SHP77 treated with DMSO at 0.1 percent for 48 hours (cell line): ENCODE measurements around the gene CLASP1.

Experiments used
- DNase-seq: peaks from one replicate; lab custom pipeline; 2025; lab: John Stamatoyannopoulos, UW

The CLASP1 gene

DNA sequence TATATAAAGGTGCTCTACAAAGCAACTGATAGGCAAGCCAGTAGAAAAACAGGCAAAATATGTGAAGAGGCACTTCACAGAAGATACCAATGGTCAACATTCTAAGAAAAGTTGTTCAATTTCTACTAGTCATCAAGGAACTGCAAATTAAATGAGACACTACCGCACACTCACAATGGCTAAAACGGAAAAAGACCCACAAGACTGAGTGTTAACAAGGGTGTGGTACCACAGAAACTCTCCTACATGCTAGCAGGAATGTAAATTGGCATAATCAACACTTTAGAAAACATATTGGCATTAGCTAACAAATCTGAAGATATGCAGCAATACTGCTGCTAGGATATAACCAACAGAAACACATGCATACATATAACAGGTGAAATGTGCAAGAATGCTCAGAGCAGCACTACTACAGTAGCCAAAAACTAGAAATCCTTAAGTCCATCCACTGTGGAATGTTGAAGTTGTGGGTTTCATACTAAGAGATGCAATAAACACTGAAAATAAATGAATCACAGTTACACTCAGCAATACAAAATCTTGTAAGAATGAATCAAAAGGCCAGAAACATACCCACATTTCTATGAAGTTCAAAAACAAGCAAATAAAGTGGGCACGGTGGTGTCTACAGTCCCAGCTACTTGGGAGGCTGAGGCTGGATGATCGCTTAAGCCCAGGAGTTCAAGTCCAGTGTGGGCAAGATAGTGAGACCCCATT is 109.4 kb downstream of the CLASP1 start:
- no peak for DNase-seq

DNA sequence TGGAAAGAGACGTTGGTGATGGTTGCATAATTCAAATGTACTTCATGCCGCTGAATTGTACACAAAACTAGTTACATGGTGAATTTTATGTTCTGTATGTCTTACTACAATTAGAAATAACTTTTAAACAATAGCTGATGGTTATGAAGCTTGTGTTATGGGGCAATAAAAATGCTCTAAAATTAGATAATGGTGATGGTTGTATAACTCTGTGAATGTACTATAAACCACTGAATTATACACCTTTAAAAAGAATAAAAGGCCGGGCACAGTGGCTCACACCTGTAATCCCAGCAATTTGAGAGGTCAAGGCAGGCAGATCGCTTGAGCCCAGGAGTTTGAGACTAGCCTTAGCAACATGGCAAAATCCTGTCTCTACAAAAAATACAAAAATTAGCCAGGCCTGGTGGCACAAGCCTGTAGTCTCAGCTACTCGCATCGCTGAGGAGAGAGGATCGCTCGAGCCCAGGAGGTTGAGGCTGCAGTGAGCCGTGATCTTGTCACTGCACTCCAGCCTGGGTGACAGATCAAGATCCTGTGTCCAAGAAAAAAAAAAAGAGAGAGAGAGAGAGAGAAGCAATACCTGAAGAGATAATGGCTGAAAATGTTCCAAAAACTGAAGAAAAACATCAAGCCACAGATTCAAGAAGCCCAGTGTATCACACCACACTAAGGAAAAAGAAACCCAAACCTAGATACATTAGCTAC is 112.3 kb downstream of the CLASP1 start:
- no peak for DNase-seq

DNA sequence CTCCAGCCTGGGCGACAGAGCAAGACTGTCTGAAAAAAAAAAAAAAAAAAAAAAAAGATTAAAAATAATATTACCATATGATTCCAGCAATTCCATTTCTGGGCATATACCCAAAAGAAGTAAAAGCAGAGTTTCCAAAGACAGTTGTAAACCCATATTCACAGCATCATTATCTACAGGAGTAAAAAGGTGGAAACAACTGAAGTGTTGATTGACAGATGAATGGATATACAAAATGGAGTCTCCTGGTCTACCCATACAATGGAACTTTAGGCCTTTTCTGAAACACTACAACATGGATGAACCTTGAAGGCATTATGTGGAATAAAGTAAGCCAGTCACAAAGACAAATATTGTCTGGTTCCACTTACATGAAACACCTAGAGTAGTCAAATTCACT is 112.9 kb downstream of the CLASP1 start:
- no peak for DNase-seq

DNA sequence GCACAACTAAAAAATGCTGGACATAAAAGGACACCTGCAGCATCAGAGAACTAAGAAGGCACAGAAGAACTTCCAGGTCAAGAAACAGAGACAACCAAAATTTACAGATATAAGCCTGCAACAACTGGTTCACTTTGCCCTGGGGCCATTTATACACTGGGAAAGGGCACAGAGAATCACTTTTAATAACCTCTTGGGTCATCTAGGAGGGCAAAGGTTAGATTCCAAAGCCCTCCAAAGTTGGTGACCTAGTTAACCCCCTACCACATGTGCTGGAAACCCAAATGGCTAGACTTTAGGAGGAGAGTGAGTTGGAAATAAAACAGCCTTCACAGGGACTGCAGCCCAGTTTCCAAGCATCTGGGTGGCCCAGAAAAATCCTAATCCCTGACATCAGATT is 115.3 kb downstream of the CLASP1 start:
- DNase-seq: no peak

DNA sequence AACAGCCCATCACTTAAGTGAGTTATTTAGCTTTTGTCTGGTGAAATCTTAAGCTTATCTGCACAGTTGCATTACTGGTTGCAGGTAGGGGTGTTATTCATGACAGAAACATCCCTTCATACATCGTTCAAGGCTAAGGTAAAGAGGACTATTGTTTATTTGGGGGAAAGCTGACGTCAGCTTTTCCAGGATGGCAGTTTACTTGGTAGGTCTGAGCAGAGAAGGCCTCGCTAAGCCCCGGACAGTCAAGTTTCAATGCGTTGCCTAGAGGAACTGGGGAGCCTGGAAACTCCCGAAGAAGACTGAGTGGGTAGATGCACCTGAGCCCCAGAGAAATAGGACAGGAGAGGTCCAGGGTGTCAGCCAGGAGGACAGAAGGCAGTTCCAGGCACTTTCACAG is 116.4 kb downstream of the CLASP1 start:
- DNase-seq: peak; percentile 11

DNA sequence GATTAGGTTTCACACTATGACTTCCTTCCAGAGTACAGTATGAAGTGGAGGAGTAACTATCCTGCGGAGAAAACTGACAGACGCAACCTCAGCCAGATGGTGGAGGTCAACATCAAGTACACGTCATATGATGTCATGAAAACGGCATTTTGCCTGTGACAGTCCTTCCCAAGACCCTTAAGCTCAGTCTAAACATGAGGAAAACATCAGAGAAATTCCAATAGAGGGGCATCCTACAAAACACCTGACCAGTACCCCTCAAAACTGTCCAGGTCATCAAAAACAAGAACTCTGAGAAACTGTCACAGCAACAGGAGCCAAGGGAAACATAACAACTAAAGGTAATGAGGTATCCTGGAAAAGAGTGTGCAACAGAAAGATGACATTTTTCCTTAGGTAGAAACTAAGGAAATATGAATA is 116.9 kb downstream of the CLASP1 start:
- DNase-seq: peak; percentile 15

DNA sequence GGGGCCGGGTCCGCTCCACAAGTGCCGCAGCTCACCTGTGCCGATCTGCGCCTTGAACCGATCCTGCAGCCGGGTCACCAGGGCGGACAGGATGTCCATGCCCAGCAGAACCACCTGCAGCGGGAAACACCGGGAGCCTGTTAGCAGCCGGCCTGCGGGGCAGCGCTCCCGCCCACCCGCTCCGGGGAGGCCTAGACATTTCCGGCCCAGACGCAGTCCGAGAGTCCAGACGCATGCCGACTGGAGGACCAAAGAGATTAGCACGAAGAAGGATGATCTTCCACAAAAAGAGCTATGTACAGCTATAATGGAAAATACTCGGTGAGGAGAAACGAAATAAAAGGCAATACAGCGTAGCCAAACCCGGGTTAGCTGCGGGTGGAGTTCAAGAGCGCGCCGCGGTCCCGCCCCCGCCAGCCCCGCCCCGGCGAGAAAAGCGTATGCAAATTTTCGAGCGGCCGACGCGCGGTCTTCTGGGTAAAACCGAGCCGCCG is 119.0 kb downstream of the CLASP1 start:
- peak; percentile 69 for DNase-seq

DNA sequence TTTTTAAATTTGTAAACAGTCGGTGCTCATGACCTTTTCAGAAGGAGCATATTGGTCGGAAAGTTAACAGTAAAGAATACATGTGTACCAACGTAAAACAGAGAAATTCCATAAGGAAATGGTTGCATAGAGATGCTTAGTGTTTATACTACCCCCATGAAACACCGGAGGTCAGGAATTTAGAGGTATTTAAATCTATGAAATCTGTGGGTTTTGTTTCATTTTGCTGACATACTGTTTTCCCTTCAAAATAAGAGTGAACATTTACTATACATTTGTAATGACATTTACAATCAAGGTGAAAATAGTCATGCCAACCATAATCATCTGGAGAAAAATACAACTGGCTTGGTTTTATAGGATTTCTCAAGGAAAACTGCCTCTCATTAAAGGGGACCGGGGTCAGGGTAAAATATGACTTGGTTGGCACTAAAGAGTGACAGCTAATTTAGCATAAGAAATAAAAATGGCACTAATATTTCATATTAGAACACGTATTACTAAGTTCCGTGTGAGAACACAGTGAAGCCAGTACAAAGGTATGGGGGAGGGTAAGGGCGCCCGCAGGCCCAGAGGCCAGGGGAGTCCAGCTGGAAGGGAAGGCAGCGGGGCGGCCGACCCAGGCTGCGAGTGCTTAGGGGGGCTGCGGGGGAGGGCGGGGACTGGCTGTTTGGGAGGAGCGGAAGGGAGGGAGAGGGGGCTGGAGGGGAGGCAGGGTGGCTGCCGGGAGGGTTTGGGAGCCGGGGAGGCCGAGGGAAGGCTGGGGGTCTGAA is 119.6 kb downstream of the CLASP1 start:
- no peak for DNase-seq

DNA sequence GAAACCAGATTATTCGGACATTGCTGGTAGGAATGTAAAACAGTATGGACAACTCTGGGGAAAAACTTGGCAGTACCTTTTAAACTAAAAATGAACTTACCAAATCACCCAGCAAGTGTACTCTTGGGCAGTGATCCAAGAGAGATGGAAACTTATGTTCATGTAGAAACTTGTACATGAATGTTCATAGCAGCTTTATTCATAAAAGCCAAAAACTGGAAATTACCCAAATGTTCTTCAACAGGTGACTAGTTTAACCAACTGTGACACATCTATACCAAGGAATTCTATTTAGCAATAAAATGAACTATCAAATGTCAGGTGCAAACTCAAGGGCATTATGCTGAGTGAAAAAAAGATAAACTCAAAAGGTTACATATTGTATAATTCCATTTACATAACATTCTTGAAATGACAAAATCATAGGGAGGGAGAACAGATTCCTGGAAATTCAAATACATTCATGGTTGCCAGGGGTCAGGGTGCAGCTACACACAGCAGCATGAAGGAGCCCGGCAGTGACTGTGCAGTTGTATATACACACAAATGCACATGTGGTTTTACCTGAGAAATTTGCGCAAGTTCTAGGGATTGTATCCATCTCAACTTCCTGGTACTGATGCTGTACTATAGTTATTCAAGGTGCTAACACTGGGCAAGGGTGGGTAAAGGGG is 122.1 kb downstream of the CLASP1 start:
- no peak for DNase-seq

DNA sequence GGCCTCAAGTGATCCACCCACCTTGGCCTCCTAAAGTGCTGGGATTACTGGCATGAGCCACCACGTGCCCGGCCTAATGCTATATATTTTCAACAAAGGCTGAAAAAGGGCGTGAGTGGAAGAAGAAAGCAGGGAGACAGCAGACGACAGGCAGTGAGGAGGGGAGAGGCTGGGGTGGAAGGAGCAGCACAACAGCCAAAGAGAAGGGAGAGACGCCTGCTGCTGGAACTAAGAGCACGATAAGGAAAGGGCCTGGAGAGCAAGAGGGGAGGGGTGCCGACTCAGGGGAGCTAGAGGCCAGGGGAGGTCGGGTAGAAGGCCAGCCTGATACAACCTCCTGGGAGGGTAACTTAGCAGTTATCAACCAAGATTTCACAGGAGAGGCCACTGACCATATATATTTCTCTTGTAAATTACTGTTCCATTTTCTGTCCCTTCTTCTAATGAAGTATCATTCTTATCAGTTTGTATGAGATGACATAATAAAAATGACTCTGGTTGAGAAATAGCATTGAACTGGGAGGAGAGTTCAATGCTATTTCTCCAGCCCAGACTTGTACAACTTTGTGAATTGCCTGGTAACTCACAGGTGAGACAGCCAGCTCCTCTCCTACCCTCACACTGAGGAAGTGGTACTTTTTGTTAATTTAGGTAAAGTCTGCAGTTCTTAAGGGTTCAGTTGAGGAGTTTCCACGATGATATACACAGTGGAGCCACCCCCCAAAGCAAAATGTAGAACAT is 124.4 kb downstream of the CLASP1 start:
- DNase-seq: no peak

DNA sequence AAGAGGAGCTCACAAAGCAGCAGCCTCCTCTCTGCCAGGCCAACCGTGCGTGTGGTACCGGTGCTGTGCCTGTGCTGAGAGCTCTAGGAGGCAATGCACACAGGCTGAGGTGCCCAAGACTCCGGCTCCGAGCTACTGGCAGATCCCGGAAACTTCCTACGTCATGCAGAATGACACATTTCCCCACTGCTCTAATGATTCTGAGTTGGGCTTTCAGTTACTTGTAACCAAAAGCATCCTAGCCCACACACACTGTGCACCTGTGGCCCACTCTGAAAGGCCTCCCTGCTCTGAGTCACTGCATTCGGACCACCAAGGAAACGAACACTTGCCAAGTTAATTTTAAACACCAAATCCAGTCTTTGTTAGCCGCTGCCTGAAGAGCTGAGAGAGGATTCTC is 127.9 kb downstream of the CLASP1 start:
- DNase-seq: no peak

DNA sequence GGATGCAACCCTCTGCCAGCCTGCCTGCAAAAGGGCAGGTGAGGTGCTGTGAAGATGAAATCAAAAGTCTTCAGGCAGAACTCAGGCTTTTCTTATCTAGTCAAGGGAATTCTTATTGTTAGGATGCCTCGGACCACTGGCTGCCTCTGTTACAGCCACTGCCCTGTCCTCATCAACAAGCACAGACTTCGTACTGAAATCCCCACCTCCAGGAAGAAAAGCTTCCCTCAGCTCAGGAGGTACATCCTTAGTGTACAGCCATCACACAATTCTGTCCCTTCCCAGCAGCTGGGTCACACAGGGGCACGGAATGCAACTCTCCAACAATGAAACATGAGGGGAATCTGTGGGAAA is 128.6 kb downstream of the CLASP1 start:
- no peak for DNase-seq

DNA sequence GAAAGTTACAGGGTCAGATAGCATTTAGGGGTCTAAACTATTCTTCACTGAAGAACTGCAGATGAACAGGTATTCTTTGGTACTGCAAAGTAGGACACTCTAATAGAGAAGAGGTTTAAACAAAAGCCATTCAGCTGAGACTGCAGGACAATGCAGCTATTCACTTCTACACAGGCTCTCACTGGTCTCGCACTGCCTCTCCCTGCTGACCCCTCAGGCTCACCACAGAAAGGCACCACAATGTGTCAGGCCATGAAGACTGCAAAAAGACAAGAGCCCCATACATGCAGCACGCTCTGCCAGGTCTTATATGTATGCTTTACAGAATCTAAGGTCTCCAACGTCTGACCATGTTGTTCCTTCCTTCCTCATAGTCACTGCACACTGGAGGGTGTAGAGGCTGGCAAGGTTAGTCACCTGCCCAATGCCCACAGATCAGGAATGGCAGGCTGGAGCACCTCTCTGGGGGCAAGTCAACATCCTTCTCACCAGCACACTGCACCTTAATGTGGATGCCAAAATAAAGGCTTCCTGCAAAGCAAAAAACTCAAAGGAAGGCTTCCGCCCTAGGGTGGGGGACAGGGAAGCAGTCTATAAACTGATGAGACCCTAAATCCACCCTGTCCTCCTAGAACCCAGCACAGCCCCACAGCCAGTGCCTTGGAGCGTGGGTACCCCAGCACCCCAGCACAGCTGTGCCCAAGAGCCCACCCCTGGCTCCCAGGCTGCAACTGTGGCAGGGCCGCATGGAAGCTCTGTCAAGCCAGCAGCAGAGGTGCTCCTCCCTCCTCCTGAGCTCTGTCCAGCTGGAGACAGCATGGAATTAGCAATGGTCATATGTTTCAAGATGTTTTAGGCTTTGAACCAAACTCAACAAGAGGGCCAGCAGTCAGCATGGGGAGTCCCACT is 129.3 kb downstream of the CLASP1 start:
- DNase-seq: no peak

DNA sequence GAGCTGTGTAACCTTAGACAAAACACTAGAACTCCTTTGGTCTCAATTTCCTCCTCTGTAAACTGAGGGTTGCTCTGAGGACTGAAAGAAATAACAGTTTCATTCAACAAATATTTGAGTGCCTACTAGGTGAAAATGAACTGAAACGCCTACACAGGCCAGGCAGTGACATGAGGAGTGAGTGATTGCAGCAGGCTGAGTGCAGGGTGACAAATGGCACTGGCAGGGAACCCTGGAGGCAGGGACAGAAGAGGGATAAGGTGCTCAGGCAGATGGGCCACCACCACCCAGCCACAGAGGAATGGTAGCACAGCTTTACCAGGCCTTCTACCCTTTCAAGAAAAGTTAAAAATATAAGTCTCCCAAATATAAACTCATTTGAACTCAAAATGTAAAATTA is 130.1 kb downstream of the CLASP1 start:
- DNase-seq: no peak

DNA sequence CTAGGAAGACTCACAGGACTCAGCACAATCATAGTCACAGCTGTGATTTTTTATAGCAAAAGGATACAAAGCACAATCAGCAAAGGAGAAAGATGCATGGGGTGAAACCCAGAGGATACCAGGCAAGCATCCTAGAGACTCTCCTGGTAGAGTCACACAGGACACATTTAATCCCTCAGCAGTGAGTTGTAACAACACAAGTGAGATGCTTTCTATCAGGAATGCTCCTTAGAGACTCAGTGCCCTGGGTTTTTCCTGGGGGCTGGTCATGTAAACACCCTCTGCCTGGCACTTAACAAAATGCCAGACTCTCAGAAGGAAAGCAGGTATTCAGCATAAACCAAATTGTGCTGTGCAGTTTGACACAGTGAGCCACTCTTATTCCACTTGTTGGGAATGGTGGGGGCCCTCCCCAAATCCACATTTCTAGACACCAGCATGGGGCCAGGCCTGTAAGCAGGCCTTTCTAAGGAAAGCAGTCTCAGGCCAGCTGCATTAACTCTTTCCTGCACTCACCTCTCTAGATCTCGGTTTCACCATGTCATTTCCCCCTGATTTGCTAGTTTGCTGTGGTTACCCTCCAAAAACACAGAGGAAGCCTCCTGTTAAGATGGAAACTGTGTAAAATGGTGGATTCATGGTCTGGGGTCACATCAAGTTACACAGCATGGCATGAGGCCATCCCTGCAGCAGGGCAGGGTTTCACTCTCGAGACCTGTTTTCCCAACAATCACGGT is 135.5 kb downstream of the CLASP1 start:
- DNase-seq: no peak

DNA sequence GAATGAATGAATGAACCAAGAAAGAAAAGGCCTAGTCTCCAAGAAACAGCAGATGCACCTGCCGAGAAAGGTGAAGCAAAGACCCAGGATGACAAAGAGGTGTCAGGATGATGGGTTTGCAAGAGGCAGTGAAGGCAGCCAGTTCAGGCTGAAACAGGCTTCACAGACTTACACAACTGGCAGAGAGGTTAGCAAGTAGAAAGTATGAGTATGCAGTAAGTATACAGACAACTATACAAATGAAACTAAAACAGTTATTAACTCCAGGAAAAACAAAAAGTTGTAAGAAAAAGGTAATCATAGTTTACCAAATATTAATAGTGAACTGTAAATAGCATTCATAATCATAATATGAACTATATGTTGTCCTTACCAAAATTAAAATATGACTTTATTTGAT is 138.4 kb downstream of the CLASP1 start:
- no peak for DNase-seq

DNA sequence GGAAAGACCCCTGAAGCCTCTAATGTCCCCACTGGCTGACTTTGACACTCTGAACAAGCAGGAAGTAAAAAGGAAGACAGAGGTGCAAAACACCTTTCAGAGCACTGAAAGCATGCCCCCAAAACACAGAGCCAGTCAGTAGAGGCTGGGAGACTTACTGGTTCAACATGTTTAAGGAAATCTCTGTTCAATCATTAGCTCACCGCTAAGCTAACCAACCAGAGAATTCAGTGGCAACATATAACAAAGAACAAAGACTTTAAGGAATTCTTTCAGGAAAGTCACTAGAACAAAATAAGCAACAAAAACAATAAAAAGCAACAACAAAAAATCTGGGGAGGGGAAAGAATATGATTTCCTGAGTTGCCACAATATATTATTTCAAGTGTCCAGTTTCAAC is 142.6 kb downstream of the CLASP1 start:
- no peak for DNase-seq

DNA sequence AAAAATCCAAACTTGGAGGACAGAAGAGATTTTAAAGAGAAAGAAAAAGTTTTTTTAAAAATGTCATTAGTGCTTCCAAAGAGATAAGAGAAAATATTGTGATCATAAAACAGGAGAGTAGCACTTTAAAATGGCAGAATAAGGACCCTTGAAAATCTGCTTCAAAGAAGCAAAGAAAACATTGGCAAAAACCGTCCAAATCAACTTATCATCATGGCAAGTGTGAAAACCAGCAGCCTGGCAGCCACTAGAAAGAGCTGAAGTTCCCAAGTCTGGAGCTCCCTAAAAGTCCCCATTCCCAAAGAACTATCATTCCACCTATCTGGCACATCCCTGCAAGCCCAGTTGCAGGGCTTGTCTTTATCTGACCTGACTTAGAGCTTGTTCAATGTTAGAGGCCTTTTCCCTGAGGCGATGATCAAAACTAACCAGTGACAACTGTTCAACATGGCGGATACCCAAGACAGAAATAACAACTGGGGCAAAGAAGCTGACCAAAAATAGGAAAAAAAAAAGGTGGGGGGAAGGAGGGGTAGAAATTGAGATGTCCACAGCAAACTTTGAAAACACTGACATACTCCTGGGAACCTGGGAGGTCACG is 143.2 kb downstream of the CLASP1 start:
- DNase-seq: no peak

DNA sequence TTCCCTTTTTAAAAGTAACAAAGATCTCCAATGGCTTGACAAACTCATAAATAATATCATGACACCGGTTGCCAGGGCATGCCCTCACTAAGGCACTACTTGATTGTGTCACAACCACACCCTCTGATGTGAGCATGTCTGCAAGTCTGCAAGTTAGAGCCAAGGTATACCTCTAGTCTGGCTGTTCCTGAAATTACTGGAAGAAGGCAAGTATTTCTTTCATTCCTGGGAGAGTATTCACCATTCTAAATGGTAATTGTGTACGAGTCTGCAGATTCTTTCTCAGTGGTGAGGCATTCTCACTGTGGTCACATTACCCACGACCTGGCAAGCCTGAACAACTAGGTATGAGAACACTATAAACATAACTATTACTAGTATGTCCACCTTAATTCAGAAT is 144.3 kb downstream of the CLASP1 start:
- DNase-seq: no peak

DNA sequence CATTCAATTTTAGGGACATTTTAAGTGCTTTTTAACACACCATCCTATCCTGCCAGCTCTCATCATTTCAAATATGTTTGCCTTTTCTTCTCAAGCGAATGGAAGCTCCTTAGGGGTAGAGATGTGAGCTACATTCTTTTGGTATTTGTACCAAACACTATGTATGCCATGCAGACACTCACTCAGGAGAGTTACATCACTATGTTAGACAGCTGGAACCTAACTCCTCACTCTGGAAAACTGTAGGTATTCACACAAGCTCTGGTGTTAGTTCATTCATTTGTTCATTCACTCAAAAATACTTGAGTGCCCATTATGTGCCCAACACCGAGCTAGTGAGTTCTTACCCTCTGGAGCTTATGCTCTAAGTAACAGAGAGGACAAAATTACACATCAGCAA is 144.9 kb downstream of the CLASP1 start:
- DNase-seq: no peak
